ENCODE measurements around the gene GNAS.

GRCh38 chr20:58880441-58880840 lies 27.9 kb downstream of the GNAS start:
- TF ChIP-seq, protein P1, sequence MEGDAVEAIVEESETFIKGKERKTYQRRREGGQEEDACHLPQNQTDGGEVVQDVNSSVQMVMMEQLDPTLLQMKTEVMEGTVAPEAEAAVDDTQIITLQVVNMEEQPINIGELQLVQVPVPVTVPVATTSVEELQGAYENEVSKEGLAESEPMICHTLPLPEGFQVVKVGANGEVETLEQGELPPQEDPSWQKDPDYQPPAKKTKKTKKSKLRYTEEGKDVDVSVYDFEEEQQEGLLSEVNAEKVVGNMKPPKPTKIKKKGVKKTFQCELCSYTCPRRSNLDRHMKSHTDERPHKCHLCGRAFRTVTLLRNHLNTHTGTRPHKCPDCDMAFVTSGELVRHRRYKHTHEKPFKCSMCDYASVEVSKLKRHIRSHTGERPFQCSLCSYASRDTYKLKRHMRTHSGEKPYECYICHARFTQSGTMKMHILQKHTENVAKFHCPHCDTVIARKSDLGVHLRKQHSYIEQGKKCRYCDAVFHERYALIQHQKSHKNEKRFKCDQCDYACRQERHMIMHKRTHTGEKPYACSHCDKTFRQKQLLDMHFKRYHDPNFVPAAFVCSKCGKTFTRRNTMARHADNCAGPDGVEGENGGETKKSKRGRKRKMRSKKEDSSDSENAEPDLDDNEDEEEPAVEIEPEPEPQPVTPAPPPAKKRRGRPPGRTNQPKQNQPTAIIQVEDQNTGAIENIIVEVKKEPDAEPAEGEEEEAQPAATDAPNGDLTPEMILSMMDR (IDR thresholded peaks at IDR 0.05) = no peak
- no peak for TF ChIP-seq POLR2A (IDR thresholded peaks at IDR 0.05)

Measured in vagina (tissue), 2 donors.